ENCODE data around the gene TMOD4.
A peak's percentile ranks its signal among the peaks of the same experiment; 100 is the strongest.

Gene TMOD4

DNA sequence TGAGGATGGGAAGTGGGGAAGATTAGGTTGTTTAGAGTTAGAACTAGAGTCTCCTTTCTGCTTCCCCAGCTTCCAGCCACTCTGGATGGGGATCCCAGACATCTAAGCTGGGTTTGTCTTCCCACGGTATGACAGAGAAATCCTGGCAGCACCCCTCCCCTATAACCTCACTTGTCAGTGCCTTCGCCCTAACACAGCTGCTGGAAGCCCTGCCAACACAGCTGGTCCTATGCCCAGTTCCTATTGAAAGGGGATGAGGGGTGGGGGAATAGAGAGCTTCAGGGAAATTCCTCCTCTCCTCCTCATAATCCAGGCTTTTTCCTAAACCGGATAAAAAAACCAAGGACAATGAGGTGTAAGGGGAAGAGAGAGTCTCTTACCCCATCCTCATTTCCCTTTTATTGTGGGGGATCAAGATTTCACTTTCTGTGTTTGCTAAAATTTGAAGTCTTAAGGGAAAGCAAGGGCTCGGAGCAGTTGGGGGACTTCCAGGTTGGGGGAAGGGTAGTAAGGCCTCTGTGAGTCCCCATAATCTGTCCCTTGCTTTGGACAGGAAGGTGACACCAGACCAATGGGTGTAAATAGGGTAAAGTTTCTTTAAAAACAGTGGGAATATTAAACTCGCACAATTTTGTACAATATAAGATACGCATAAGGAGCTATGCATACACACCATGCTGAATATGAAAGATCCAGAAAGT, 590 bp downstream of the TMOD4 start:
- no peak for DNase-seq (ENCODE audit: low spot score)

DNA sequence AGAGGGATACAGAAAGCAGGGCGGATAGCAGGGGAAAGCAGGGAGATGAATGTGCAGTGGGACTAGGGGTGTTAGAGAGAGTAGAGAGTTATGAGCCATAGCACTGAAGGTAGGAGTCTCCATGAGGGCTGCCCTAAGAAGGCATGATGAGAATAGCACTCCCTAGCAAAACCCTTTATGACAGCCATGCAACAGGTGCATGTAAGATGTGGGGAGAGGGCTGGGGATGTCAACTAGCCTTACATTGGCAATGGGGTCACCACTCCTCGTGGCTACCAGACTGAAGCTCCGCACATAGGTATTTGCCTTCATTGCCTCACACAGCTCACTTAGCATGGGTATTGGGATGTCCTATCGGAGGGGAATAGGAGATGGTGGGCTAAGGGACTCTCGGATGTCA, 4.6 kb downstream of the TMOD4 start:
- DNase-seq (ENCODE audit: low spot score) = no peak

DNA sequence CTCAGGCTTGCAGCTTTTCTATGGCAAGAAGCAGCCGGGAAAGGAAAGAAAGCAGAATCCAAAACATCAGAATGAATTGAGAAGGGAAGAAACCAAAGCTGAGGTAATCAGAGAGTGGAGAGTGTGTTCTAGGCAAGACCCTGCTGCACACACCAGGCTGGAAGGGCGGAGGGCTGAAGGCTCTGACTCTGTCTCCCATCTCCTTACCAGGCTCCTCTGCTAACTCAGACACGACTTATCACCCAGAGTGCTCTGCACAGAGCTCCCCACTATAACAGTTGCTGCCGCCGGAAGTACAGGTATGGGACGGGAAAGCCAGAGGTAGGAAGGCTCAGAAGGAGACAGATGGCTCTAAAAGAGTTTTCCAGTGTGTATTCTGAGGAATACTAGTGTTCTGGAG, 8.7 kb downstream of the TMOD4 start:
- no peak for DNase-seq (ENCODE audit: low spot score)

DNA sequence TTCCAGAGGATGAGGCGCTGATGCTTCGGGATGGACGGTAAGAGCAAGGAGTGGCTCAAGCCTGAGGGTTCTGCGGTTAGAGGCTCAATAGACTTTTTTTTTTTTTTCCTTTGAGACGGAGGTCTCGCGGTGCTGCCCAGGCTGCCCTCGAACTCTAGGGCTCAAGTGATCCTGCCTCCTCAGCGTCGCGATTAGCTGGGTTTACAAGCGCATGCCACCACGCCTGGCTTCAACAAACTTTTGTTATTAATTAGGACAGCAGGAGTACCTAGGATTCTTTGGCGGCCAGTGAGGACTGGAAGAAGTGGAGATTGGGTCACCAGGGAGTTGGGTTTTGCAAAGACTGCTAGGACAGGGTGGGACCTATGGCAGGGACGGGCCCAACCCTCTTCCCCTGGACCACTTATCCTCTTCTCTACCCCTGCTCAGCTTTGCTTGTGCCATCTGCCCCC, 9.2 kb downstream of the TMOD4 start:
- no peak for DNase-seq (ENCODE audit: low spot score)

DNA sequence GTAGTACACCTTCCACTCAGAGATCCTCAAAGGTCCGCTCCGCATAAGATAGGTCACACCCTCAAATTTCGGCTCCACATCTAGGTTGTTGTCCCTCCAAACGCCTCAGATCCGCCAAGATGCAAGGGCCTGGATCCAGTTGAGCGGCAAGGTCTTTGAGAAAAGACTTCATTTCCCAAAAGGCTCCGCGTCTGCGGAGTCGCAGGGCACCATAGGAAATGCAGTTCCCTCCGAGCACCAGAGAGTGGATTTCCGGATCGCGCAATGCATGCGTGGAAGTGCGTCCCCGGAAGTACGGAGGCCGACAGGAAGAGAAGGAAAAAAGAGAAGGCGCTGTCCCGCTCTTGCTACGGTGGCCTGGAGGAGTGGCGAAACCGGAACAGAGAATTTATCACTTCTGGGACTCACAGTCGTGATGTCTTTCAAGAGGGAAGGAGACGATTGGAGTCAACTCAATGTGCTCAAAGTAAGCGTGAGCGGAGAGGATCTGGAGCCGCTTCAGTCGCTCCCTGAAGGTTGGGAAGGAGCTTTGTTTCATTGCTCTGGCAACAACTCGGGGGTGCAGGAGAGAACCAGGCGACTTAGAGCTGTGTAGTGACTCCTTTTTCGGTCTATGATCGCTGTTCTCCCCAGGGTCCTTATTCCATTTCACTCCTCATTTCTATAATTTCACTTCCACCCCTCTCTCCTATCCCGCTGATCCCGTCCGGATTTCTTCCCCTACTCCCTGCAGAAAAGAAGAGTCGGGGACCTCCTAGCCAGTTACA, 9.9 kb downstream of the TMOD4 start, which contains the start of the genes LYSMD1 and SCNM1:
Gene LYSMD1, minus strand, starts transcription at position 165 of the 767 bp plus-strand sequence. CDS start 644 bp downstream, outside the sequence.
Gene SCNM1, plus strand, starts transcription at position 407 of the 767 bp plus-strand sequence. Its CDS starts 9 bp downstream, at position 416.
- peak; percentile 94 for DNase-seq (ENCODE audit: low spot score)

DNA sequence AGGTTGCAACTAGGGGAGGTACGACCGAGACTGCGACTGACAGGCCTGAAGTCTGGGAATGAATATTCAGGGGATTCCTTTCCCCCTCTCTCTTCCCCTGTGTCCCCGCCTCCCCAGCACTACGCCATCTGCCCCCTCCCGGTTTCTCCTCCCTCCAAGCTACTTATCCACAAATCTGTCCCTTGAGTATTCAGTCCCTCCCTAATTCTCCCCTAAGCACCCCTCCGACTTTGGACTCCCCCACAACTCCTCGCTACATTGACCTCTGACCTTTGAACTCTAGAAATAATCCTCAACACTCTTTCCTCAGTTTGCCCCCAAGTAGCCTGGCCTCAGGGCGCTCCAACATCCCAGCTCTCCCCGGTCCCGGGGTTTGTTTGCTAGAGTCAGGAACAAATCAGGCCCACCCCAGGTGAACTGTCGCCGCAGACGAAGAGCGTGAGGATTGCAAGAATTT, 10.5 kb downstream of the TMOD4 start:
- DNase-seq (ENCODE audit: low spot score) = no peak

DNA sequence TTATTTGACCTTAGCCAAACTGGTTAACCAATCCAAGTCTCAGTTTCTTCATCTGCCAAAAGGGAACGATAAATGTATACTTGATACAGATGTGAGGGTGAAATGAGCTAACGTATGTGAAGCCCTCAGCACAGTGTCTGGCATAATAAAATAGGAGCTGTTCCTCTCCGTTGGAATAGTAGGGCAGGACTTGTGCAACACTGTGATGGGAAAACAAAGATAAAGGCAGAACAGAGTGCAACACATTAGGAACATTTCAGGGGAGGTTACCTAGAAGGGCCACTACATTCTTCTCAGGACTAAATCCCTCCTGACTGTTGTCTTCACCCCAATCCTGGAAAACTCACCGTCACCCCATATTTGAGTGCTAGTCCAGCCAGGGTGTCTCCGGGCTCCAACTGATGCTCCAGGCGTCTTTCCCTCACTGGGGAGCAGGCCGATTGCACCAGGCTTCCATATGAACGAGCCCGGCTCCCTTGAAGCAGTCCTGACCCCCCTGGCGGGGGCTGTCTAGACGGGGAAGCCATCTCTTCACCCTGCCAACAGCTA, 11.0 kb downstream of the TMOD4 start:
- no peak for DNase-seq (ENCODE audit: low spot score)

DNA sequence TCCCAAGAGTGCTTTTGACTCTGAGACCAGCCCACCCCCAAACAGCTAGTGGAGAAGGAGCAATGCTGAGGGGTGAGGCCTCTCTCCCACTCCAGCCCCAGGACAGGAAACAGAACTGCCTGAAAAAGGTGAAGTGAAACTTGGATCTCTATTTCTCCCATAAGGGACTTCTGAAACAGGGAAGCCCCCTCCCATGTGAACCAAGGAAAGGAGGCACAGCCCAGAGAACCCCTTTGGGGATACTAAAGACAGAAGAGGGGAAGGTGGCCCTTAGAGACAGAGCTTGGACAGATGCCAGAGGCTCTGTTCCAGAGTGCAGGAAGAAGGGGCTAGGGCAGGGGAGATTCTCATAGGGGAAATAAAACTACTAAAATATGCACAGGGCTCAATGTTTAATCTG, 16.4 kb downstream of the TMOD4 start:
- DNase-seq (ENCODE audit: low spot score) = no peak

DNA sequence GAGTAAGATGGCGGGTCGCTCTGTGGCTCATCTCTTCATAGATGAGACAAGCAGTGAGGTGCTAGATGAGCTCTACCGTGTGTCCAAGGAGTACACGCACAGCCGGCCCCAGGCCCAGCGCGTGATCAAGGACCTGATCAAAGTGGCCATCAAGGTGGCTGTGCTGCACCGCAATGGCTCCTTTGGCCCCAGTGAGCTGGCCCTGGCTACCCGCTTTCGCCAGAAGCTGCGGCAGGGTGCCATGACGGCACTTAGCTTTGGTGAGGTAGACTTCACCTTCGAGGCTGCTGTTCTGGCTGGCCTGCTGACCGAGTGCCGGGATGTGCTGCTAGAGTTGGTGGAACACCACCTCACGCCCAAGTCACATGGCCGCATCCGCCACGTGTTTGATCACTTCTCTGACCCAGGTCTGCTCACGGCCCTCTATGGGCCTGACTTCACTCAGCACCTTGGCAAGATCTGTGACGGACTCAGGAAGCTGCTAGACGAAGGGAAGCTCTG, 17.0 kb downstream of the TMOD4 start:
- DNase-seq (ENCODE audit: low spot score) = no peak

DNA sequence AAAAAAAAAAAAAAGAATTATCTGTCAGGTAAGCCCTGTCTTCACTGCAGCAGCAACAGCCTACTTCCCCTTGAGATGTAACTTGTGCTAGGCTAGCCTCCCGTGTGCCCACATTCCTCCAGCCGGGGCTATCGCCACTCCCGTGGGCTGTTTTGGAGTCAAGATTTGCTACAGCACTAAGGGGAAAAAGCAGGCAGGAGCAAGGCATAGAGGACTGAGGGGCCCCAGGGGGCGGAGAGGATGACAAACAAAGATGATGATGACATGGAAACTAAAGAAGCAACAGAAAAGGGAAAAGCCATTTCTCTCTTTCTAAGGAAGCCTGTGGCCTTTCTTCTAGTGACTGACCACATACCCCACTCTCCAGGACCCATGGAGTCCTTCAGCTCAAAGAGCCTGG, 17.5 kb downstream of the TMOD4 start:
- DNase-seq (ENCODE audit: low spot score) = no peak

DNA sequence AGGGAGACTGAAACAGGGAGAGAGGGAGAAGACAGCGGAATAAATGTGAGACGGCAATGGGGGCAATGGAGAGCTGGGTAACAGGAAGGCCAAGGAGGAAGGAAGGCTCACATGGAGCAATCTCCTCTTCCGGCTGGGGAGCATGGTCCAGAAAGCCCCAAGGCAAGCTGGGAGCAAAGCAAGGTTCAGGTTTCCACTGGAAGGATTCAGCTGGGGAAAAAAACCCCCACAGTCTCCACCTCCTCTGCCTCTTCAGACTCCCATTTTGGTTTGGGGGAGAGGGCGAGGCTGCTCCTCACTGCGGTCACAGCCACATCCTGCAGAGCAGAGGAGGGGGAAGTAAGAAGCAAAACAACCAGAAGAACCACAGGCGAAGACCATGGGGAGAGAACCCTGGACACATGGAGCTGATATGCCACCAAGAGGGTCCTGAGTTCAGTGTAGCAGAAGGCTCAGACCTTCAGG, 18.7 kb downstream of the TMOD4 start:
- no peak for DNase-seq (ENCODE audit: low spot score)

DNA sequence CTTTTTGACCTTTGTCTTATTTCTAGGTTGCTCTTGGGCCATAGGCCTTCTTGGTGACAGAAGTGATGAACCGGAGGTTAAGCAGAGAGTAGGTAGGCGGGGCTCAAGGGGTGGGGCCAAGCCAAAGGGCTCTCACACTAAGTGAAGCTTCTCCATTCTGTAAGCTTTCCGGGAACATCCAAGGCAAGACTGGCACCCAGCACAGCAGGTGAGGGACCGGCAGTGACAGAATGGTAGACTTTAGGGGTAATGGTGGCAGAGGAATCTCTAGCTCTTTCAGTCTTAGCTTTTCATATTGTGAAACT, 19.3 kb downstream of the TMOD4 start, which contains the start of gene TNFAIP8L2:
Gene TNFAIP8L2, plus strand, starts transcription at position 135 of the 305 bp plus-strand sequence. CDS start 2,049 bp downstream, outside the sequence.
- DNase-seq (ENCODE audit: low spot score) = peak; percentile 56

DNA sequence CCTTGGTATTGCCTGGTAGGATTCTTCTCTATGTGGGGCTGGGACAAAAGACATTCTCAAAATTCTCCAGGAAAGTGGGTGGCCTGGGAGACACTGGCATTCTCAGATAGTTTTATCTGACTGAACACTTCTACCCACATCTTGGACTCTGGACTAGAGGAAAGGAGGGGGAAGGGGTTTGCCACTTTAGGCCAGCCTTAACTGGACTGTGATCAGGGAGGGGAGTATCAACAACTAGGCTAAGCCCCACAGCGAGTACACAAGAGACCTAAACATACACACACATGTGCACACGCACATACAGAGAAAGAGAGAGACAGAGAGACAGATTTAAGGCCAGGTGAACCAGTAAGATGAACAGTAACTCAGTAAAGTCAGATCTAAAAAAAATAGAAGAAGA, 28.1 kb downstream of the TMOD4 start:
- DNase-seq (ENCODE audit: low spot score) = no peak

DNA sequence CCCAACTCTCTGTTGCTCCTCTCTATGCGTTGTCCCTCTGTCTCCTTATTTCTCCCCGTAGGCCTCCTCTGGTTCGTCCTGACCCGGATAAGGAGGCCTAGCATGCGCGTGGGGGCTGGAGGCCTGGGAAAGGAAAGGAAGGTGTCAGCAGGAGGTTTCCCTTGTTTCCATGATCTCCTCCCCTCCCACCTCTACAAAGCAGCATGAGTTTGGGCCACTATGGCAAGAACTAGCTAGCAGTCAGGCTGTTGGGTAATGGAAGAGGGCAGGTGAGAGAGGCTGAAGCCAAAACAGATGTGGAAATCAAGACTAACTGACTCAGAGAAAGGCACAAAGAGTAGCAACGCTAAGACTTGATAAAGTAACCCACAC, 28.7 kb downstream of the TMOD4 start:
- DNase-seq (ENCODE audit: low spot score) = no peak

DNA sequence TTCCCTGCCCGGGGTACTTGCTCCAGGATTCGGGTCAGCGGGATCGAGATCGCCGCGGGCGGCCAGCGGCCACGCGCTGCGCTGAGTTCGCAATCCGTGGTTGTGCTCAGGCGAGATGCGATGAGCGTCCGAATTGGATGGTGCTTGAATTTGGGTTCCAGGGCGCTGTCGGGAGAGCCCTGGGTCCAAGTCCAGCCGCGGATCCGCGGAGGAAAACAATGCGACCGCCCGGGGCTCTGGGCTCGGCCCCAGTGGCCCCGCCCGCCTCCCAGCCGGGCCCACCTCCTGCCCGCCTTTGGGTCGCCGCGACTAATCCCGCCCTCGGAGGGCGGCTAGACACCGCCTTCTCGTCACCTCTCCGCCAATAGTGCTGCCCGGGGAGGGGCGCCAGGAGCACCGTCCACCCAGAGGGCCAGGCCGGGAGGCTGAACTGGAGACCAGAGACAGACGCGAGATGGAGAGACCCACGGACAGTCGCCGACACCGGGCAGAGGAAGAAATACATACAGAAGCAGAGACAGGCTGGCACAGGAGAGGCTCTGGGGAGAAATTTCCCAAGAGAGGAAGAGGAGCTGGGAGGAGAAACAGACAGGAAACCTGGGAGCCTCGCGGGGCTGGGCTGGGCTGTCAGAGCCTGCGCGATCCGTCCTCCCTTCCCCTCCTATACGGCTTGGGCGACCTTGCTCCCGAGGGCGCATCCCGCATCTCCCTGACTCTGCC, 29.2 kb downstream of the TMOD4 start, which contains the start of gene SEMA6C:
Gene SEMA6C, minus strand, starts transcription at position 220 of the 720 bp plus-strand sequence. CDS start 4,010 bp downstream, outside the sequence.
- peak; percentile 87 for DNase-seq (ENCODE audit: low spot score)

DNA sequence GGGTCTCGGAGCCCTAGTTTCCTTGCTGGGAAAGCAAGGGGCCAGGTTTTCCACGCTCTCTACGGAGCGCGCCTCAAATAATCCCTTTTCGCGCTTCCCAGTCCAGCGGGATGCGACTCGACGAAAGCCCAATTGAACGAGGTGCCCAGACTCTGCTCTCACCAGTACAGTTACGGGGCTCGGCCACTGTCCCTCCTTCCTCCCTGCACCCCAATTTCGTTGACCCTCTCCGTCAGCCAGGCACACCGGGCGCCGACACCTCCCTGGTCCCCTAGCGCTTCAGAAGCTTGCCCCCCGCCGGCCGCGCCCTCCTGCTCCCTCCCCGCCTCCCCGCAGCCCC, 29.7 kb downstream of the TMOD4 start:
- DNase-seq (ENCODE audit: low spot score) = no peak

DNA sequence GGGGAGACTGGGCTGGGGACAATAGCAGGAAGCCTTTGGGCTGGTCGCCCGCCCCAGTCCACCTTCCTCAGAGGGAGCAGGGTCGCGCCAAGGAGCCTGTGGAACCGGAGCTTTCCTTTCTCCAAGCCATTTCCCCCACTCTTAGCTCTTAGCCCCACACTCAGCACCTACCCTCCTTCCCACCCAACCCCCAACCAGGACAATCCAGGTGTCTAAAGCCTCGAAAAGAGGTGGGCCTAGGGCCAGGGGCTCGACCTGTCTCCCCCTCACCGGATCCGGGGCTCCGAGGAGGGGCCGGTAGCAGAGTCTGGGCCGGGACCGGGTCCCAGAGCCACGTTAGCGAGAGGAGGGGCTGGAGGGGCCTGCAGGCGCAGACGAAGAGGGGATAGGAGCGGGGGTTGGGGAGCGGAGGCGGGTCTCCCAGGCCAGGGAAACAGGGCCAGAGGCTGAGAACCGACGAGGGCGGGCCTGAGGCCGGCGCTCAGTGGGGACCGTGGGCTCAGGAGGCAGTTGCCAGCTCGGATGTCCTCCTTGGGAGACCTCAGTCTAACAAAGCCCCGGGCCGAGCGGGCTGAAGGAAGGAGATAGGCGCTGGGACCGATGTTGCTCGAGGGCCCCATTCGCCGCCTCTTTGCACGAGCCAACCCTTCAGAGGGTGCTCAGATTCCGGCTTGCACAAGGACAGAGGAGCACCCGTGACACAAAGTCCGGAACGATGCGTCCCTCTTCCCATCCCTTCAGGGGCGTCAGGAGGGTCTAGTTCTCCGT, 30.3 kb downstream of the TMOD4 start:
- DNase-seq (ENCODE audit: low spot score) = peak; percentile 28

DNA sequence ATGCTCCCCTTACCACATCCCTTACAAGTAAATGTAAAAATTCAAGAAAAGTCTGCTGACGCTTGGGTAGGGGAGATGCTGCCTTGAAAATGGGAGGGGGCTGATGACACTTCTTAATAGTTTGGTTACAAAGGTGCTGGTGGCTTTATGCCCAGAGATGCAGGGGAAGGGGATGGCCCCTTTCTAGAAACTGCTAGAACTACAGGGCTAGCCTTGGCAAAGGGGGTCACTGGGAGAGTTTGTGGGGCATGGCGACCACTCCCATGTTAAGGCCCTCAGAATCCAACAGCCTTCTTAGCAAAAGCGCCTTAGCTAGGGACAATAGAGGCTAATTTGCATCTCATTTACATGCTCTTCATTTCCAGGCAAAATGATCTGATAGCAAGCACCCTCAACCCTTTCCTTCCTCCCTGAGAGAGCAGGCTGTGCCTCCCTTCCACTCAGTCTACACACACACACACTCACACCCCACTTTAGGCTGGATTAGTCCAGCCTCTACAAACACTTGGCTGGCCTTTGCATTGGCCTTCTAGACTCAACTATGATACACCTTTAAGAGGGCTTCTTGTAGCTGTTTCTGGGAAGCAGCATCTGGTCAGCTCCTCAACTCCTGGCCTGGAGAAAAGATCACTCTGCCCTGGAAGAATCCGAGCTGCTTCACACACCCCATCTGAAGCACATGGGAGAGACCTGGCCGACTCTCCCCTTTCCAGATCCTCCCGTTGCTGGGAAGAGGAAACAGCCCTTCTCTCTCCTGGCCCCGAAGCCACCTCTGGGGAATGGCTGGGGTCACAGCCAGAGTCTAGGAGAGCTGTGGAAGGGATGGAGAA, 31.1 kb downstream of the TMOD4 start:
- DNase-seq (ENCODE audit: low spot score) = no peak

DNA sequence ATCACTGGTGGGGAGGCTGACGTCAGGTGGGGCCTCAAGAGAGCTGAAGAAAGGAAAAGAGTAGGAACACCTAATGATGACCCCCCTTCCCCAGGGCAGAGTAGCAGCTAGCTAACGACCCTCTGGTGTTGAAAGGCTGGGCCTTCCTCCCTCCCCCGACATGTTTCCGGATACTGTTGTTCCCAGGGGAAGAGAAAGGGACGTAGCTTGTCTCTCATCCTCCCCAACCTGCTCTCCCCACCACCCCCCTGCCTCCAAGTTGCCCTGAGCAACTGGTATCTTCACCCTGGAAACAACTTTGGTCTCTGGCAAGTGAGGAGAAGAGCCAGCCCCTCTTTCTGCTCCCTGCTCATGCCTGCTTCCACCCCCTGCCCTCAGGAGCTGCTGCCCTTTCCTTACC, 31.8 kb downstream of the TMOD4 start:
- DNase-seq (ENCODE audit: low spot score) = no peak

DNA sequence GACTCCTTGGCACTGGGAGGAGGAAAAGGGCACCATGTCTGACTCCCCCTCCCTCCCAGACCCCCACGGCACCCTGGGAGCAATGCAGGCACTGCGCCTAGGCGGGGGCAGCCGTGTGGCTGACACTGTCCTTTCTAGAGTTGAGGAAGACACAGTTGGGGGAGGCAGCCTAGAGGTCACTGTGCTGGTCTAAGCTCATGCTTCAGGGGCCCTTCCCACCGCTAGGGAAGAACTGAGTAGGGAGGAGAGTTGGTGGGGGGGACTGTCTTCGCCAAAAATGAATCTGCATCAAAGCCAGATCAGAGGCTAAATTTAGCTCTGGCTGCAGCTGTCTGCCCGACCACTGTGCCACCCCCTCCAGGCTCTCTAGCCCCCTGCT, 32.7 kb downstream of the TMOD4 start:
- DNase-seq (ENCODE audit: low spot score) = no peak
